ENCODE data around the gene TBC1D1.
A peak's percentile ranks its signal among the peaks of the same experiment; 100 is the strongest.

Gene TBC1D1

GRCh38 chr4:38077791-38078489 is 187.1 kb downstream of the TBC1D1 start:
- no peak overlapping the region for H3K4me3 ChIP-seq (ENCODE audit: insufficient read depth in 1 of 2, low read depth in 1 of 2, low read length in 2 of 2)
- H3K27me3 ChIP-seq (ENCODE audit: control insufficient read depth in 1 of 2, insufficient read depth in 1 of 2, low read length in 2 of 2): no peaks in the 10 kb centered on the region
- no peaks in the 10 kb centered on the region for H3K9me3 ChIP-seq (ENCODE audit: control insufficient read depth, low read length)
- H3K9ac ChIP-seq (ENCODE audit: low read length): no peak overlapping the region
- peak overlapping the region in 1 of 2 experiments; percentile 18 for H3K14ac ChIP-seq (ENCODE audit: low read length in 2 of 2)
- peak overlapping the region; percentile 69 to 92 for H3K18ac ChIP-seq (ENCODE audit: low read depth in 1 of 2, low read length in 2 of 2)
- no peak overlapping the region for H2BK15ac ChIP-seq (ENCODE audit: low read depth, poor library complexity, severe bottlenecking)
- no peak overlapping the region for H3K23ac ChIP-seq (ENCODE audit: low read length in 2 of 2)
- H2AFZ ChIP-seq (ENCODE audit: low read depth, low read length): no peak overlapping the region
- peaks cover 0 to 16% of the 10 kb centered on the region in 2 experiments for H3K36me3 ChIP-seq (ENCODE audit: control insufficient read depth in 1 of 2, insufficient read depth in 2 of 2, low read depth in 1 of 2, low read length in 2 of 2)
- H2BK5ac ChIP-seq (ENCODE audit: low read depth, low read length, poor library complexity, severe bottlenecking): no peak overlapping the region
- no peak overlapping the region for H4K91ac ChIP-seq (ENCODE audit: low read length)
- H3K79me1 ChIP-seq (replicated peaks; ENCODE audit: low read length, poor library complexity, severe bottlenecking): peaks cover 25% of the 10 kb centered on the region
- peak overlapping the region; percentile 27 for H4K8ac ChIP-seq (ENCODE audit: low read length)
- no peak overlapping the region for H3K4me2 ChIP-seq (ENCODE audit: low read length, poor library complexity, severe bottlenecking)
- peak overlapping the region; percentile 34 to 87 for H2BK12ac ChIP-seq (ENCODE audit: low read length in 2 of 2)
- no peak for DNase-seq
- no peak overlapping the region for H3K27ac ChIP-seq (ENCODE audit: low read length, poor library complexity, severe bottlenecking)
- H3K4me1 ChIP-seq (ENCODE audit: control insufficient read depth, insufficient read depth, low read depth, low read length): peaks cover 12% of the 10 kb centered on the region
- 96% methylated on average over 11 of the region's 12 CpGs for WGBS
- H2AK5ac ChIP-seq (ENCODE audit: low read length, severe bottlenecking): peak overlapping the region; percentile 90
- peak overlapping the region; percentile 68 for H2BK120ac ChIP-seq (ENCODE audit: low read depth, low read length)
- H3K4ac ChIP-seq (ENCODE audit: low read depth in 1 of 2, low read length in 2 of 2): peak overlapping the region; percentile 5 to 89

- Histone ChIP-seq H4K91ac (ENCODE audit: low read length) (peak overlapping the region; percentile 86), H3K18ac (ENCODE audit: low read depth in 1 of 2, low read length in 2 of 2) (peak overlapping the region; percentile 86 to 92), H3K9ac (ENCODE audit: low read length) (peak overlapping the region; percentile 47), H3K14ac (ENCODE audit: low read length in 2 of 2) (no peak overlapping the region), H3K79me1 (replicated peaks; ENCODE audit: low read length, poor library complexity, severe bottlenecking) (peaks cover 26% of the 10 kb centered on the region), H3K4me3 (ENCODE audit: insufficient read depth in 1 of 2, low read depth in 1 of 2, low read length in 2 of 2) (no peak overlapping the region), H3K27me3 (ENCODE audit: control insufficient read depth in 1 of 2, insufficient read depth in 1 of 2, low read length in 2 of 2) (no peaks in the 10 kb centered on the region), H3K4ac (ENCODE audit: low read depth in 1 of 2, low read length in 2 of 2) (peak overlapping the region; percentile 54 to 69), H3K4me1 (ENCODE audit: control insufficient read depth, insufficient read depth, low read depth, low read length) (peaks cover 12% of the 10 kb centered on the region), H4K8ac (ENCODE audit: low read length) (peak overlapping the region; percentile 59), H2AK5ac (ENCODE audit: low read length, severe bottlenecking) (peak overlapping the region; percentile 68), H2BK5ac (ENCODE audit: low read depth, low read length, poor library complexity, severe bottlenecking) (no peak overlapping the region), H3K9me3 (ENCODE audit: control insufficient read depth, low read length) (no peaks in the 10 kb centered on the region), H3K36me3 (ENCODE audit: control insufficient read depth in 1 of 2, insufficient read depth in 2 of 2, low read depth in 1 of 2, low read length in 2 of 2) (peaks cover 0 to 16% of the 10 kb centered on the region in 2 experiments), H3K27ac (ENCODE audit: low read length, poor library complexity, severe bottlenecking) (peak overlapping the region; percentile 78), H2BK12ac (ENCODE audit: low read length in 2 of 2) (peak overlapping the region; percentile 69 to 87), H2BK15ac (ENCODE audit: low read depth, poor library complexity, severe bottlenecking) (peak overlapping the region; percentile 26), H3K4me2 (ENCODE audit: low read length, poor library complexity, severe bottlenecking) (no peak overlapping the region), H2AFZ (ENCODE audit: low read depth, low read length) (no peak overlapping the region), H3K23ac (ENCODE audit: low read length in 2 of 2) (no peak overlapping the region), H2BK120ac (ENCODE audit: low read depth, low read length) (peak overlapping the region; percentile 68)
- peak; percentile 94 for DNase-seq
- 9% methylated on average over 5 of the region's 7 CpGs for WGBS
These were observed 187.9 kb downstream of the TBC1D1 start for GRCh38 chr4:38078590-38079421.

GRCh38 chr4:38080061-38080974 is 189.4 kb downstream of the TBC1D1 start:
- no peaks in the 10 kb centered on the region for H3K9me3 ChIP-seq (ENCODE audit: control insufficient read depth, low read length)
- peak overlapping the region; percentile 71 to 95 for H2BK12ac ChIP-seq (ENCODE audit: low read length in 2 of 2)
- peaks cover 27% of the 10 kb centered on the region for H3K79me1 ChIP-seq (replicated peaks; ENCODE audit: low read length, poor library complexity, severe bottlenecking)
- H4K8ac ChIP-seq (ENCODE audit: low read length): peak overlapping the region; percentile 80
- H3K27ac ChIP-seq (ENCODE audit: low read length, poor library complexity, severe bottlenecking): no peak overlapping the region
- peak overlapping the region; percentile 2 for H2BK120ac ChIP-seq (ENCODE audit: low read depth, low read length)
- H3K23ac ChIP-seq (ENCODE audit: low read length in 2 of 2): no peak overlapping the region
- peak overlapping the region; percentile 16 to 81 for H3K4ac ChIP-seq (ENCODE audit: low read depth in 1 of 2, low read length in 2 of 2)
- H2BK5ac ChIP-seq (ENCODE audit: low read depth, low read length, poor library complexity, severe bottlenecking): peak overlapping the region; percentile 5
- H3K4me3 ChIP-seq (ENCODE audit: insufficient read depth in 1 of 2, low read depth in 1 of 2, low read length in 2 of 2): no peak overlapping the region
- H3K9ac ChIP-seq (ENCODE audit: low read length): no peak overlapping the region
- peaks cover 0 to 11% of the 10 kb centered on the region in 2 experiments for H3K36me3 ChIP-seq (ENCODE audit: control insufficient read depth in 1 of 2, insufficient read depth in 2 of 2, low read depth in 1 of 2, low read length in 2 of 2)
- no peak for DNase-seq
- no peak overlapping the region for H2AK5ac ChIP-seq (ENCODE audit: low read length, severe bottlenecking)
- H3K4me2 ChIP-seq (ENCODE audit: low read length, poor library complexity, severe bottlenecking): no peak overlapping the region
- peaks cover 12% of the 10 kb centered on the region for H3K4me1 ChIP-seq (ENCODE audit: control insufficient read depth, insufficient read depth, low read depth, low read length)
- peak overlapping the region; percentile 12 to 92 for H3K18ac ChIP-seq (ENCODE audit: low read depth in 1 of 2, low read length in 2 of 2)
- no peak overlapping the region for H2AFZ ChIP-seq (ENCODE audit: low read depth, low read length)
- 78% methylated on average over 14 of the region's 14 CpGs for WGBS
- H4K91ac ChIP-seq (ENCODE audit: low read length): peak overlapping the region; percentile 72
- peak overlapping the region; percentile 84 for H2BK15ac ChIP-seq (ENCODE audit: low read depth, poor library complexity, severe bottlenecking)
- no peaks in the 10 kb centered on the region for H3K27me3 ChIP-seq (ENCODE audit: control insufficient read depth in 1 of 2, insufficient read depth in 1 of 2, low read length in 2 of 2)
- H3K14ac ChIP-seq (ENCODE audit: low read length in 2 of 2): no peak overlapping the region

All from mesenchymal stem cell (in vitro differentiated cells and primary cell).